HG03469 (cell line): ENCODE results near the gene BZW2.
A peak's percentile ranks its signal among the peaks of the same experiment; 100 is the strongest.
"Not testable (repeated sequence)": the region's sequence is repeated elsewhere in the genome, so short reads cannot be mapped to it uniquely, and the experiment has no call there.

ENCODE experiments used
- ATAC-seq: cut with Tn5 transposase; IDR thresholded peaks from one replicate; pipeline ENCODE4 v1.9.1; 2021; ENCODE audit warnings: mild to moderate bottlenecking, moderate library complexity, moderate number of reproducible peaks; ENCODE audit not compliant: unreplicated experiment

The BZW2 gene

DNA sequence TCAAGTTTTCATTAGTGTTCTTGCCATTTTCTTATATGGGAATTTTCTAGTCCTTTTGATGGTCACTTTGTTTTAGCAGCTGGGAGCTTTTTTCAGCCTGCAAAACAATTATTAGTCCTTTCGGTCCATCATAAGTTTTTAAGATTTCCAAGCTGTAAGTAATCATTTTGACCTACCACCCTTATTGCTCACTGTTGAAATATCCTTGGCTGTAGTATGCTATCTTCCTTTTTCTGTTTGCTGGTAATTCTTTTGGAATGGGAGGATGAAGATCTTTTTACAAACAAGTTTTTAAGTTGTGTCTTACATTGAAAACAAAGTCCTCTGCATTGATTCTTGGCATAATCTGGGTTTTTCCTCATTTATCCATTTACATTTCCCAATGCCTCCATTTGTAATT is 24.0 kb downstream of the BZW2 start:
- no peak for ATAC-seq

DNA sequence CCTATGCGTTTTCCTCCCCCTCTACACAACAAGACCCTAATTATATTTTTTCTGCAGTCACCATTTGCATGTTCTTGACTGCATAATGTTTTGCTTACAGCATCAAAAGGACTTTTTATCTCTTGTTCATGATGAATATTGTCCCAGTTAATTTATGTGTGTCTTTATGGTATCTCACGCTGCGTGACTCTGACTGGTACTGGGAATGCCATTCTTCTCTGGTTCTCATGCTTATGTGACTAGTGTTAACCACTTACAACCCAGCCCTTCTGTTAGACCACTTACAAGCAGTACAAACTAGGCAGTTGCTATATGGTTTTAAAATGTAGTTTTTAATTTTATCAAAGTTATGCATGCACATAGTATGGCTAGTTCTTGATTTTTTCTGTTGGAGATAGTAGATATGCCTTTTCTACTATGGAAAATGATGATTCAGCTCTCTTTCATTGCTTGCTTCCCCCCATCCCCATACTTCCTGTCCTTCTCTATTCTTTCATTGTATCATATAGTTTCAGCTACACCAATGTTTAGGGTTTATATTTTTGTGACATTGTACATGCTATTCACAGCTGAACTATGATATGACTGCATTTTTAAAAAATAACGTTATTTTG is 24.9 kb downstream of the BZW2 start:
- ATAC-seq = no peak

DNA sequence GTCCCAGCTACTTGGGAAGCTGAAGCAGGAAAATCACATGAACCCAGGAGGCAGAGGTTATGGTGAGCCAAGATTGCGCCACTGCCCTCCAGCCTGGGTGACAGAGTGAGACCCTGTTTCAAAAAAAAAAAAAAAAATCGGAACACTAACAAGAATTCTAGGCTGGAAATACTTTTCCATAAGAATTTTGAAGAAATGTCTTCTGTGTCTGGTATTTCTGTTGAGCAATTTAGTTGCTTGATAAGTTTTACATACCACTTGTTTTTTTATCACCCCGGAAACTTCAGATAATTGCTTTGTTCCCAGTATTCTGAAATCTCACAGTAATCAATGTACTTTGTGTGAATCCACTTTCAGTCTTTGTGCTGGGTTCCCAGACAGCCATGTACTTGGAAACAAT is 25.8 kb downstream of the BZW2 start:
- no peak for ATAC-seq

DNA sequence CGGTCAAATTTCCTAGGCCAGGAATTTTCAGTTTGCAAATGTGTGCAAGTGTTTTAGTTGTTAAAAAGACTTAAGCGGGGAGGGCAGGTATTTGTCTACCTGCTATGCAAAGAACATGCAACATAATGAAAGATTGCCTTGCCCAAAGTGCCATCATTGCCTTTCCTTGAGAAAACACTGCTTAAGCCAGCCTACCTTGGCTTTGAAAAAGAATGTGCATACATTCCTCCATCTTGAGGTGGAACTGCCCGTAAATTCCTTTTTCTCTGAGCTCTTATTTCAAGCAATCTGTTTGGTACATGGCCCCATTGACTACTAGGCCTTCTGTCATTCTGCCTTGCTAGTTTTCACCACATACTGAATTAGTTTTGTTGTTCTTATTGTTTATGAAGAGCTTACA is 29.3 kb downstream of the BZW2 start:
- ATAC-seq = no peak

DNA sequence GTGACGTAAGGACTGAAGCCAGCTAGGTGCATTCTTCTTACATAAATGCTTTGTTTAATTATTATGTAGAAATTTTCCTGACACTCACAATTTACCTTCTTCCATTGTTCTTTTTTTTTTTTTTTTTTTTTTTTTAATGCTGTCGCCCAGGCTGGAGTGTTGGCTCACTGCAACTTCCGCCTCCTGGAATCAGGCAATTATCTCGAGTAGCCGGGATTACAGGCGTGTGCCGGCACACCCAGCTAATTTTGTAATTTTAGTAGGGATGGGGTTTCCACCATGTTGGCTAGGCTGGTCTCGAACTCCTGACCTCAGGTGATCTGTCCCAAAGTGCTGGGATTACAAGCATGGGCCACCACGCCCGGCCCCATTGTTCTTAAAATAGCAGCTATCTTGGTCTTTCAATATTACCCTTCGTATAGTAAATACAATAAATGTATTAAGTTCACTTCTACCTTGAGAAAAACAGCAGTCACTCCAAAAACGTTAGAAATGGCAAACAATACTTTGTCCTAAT is 32.1 kb downstream of the BZW2 start:
- ATAC-seq = no peak

DNA sequence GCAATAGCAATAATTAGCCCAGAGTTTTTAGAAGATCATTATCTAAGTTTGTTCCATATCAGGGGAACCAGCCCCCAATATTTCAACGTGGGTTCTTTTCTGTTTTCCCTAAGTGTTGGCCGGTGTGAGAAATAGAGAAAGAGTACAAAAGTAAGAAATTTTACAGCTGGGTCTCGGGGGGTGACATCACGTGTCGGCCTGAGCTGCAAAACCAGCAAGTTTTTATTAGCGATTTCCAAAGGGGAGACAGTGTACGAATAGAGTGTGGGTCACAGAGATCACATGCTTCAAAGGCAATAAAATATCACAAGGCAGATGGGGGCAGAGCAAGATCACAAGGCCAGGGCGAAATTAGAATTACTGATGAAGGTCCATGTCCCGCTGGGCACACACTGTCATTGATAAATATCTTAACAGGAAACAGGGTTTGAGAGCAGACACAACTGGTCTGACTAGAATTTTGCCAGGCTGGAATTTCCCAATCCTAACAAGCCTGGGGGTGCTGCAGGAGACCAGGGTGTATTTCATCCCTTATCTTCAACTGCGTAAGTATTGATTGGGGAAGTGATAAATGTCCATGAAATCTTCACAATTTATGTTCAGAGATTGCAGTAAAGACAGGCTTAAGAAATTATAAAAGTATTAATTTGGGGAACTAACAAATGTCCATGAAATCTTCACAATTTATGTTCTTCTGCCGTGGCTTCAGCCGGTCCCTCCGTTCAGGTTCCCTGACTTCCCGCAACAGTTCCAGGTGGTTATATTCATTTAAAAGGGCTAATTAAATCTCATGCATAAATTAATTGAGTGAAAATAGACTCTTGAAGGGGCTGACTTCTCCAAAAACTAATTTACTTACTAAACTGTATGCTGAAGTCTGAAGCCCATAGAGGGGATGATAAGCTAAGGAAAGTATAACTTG is 32.9 kb downstream of the BZW2 start:
- ATAC-seq = not testable (repeated sequence)

DNA sequence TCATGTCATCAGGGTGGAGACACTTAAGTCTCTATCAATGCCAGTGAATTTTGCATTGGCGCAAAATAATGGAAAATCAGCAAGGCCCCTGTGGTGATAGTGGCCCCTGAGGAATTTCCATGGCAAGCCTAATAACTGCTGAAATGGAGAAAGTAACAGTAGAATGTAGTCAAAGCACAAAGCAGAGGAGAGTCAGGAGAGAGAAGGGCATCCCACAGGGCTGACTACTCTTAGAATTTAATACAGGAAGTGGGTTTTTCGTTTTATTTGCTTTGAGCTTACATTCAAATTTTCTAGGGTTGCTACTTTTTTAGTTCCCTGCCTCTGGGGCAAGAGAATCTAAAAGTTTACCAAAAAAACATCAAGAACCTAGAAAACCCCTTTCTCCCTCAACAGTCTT is 39.0 kb downstream of the BZW2 start:
- no peak for ATAC-seq

DNA sequence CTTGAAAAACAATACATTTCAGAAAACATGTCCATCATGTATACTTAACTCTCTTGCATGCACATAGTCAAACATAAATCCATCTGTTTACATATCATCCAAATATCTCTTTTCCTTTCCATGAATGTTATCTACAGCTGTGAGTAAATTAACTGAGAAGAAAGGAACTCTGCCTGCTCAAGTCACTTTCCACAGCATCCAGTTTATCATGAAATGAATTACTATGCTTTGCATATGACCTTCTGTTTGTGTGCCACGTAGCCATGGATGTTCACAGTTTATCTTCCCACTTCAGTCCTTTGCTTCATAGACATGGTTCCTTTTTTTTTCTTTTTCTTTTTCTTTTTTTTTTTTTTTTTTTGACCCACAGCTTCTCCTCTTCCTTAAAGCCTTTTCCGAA is 39.6 kb downstream of the BZW2 start:
- ATAC-seq = no peak

DNA sequence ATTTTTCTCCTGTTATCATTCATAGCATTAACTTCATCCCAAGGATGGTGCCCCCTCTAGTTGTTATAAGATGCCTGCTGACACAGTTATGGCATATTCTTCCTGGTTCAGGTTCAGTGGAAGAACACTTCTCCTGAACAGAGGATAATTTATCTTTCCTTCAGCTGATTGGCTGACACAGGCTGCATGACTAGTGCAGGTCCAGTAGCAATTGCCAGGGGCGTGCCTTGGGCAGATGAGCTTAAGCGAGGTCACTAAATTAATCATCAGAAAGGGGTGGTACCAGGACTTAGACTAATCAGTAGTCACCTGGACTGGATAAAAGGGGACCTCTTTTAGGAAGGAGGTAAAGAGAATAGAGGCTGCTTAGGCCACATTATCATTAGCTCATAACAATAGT is 42.3 kb downstream of the BZW2 start:
- no peak for ATAC-seq

DNA sequence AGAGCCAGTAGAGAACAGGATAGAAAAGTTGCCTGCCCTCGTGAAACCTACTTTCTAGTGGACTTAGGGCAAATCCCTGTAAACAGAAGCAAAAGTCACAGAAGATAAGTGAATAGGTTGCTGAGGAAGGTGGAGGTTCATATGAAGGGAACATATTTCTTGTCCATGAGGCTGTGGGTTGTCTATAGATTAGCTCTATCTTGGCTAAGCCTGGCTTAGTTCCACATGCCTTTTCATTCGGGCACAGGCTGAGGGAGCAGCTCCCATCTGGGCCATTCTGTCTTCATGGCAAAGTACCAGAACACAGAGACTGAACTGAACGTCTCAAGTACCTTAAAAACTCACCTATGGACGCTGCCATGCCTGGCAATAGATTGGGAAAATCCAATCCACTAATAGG is 45.3 kb downstream of the BZW2 start:
- ATAC-seq = no peak

DNA sequence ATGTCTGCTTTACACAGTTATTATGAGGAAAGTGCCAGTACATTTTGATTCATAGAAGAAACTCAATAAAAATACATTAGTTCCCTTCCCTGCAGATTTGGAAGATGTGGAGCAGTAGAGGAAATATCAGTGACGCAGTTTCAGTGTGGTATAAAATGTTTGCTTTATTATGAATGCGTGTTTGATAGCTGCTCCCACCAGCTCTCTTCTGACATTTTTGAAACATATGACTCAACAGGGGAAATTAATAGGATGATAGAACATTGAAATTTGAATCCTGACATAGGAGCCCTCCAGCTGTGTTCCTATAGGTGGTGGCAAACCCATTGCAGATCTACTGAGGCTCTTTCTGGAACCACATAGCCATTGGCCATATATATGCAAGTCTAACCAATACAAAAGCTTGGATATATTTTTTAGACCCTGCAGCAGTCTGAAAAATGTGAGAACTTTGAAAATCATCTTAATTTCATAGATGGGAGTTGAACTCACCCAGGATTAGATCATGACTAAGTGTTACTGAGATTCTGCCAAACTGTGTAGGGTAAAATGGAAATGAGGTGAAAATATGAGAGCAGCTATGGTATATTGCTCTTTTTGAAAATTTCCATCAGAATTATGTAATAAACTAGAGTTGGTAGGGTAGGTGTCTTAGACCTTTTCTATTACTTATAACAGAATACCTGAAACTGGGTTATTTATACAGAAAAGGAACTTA is 47.8 kb downstream of the BZW2 start:
- ATAC-seq = no peak

DNA sequence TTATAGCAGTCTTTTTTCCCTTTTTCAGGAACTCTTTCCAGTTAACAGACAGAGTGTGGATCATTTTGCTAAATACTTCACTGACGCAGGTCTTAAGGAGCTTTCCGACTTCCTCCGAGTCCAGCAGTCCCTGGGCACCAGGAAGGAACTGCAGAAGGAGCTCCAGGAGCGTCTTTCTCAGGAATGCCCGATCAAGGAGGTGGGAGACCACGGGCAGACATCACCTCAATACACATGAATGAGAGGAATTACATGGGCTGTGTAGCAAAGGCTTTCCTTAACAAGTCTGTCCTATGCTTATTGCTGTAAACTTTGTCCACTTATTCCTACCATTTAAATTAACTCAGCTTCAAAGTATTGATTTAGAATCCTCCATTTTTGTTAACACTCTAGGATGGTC is 48.8 kb downstream of the BZW2 start:
- no peak for ATAC-seq

DNA sequence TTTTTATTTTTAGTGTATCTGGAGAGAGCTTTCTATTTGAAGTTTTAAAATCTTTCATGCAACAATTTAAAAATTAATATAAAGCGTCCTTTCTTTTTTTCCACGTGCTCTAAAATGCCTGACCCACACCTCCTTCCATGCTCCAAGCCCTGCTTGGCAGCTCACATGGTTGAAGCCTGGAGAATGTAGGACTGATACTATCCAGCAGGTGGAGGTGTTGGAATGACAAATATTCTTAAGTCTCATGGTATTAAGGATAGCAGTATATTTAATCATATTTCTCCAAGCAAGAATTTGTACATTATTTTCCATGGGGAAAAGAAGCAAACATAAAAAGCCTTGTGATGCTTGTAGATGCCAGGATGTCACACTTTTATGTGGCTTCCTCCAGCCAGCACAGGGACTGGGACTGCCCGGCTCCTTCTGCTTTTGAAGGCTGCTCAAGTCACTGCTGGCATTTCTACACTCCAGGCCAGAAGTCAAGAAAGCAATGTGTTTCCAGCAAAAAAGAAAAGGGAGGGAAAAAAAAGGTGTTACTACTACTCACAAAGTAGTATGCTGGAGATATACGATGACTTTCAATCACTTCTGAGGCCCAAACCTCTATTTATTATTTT is 49.7 kb downstream of the BZW2 start:
- ATAC-seq = no peak

DNA sequence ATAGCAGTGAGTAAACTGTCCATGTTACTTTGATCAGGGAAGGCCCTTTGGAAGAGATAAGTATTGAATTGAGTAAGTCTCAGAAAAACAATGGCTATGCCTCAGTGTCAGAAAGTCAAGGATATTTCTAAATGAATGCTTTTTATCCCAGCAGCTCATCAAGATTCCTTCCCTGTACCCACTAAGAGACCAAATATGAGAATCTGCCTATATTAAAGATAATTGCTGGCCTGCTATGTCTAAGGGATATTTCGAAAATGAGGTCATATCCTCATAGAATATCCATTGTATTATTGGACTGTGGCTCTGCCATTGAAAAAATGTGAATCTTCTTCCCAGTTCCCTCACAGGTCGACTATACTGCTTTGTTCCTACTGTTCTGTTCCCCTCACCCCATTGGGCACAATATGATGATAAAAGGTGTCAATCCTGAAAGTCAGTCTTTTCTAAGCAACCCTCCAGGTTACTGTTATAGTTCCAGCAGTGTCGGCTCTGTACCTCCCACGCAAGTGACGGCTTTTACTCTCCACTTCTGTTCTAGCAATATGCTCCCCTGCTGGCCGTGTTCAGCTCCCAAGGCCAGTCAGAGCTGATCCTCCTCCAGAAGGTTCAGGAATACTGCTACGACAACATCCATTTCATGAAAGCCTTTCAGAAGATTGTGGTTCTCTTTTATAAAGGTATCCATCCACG is 51.7 kb downstream of the BZW2 start:
- no peak for ATAC-seq

DNA sequence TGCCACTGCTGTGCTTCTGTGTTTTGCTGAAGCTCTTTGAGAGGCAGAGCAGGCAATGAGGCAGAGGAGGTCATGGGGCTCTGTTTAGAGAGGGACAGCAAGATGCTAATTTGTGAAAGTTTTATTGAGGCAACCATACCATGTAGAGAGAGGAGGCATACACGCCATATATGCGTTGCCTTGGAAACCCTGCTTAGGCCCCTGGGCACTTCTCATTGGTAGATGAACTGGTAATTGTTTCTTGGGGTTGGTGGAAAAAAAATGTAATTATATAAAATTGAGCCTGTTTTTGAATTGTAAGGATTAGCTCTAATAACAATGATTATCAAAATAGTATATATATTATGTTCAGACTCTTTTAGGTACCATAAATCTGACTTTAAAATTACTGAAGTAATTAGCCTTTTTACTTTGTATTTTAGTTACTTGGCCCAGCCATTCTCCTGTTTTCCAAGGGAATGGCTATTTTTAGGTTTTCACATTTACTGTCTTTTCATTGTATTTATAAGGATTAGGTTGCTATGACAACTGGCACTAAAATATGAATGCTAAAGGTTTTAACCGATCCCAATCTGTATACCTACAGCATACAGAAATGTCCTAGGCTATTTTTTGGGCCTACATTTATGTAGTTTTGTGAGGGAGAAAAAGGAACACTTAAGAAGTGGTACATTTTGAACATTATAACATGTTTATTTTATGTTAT is 52.4 kb downstream of the BZW2 start:
- ATAC-seq = no peak

DNA sequence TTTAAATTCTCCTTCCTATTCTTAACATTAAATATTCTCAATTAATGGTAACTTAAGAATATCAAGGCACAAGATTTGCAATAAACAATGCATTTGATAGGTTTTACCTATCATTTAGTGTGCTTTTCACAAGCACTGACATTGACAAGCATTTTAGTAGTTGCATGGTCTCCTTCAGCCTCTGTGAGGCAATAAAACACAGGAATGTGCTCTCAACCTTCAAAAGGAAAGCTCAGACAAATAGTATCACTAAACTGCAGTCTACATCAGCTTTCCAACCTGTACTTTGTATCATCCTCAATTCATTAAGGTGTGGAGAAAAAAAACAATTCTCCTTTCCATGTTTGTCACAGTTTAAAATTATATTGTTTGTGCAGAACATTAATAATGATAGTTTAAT is 56.5 kb downstream of the BZW2 start:
- ATAC-seq = no peak

DNA sequence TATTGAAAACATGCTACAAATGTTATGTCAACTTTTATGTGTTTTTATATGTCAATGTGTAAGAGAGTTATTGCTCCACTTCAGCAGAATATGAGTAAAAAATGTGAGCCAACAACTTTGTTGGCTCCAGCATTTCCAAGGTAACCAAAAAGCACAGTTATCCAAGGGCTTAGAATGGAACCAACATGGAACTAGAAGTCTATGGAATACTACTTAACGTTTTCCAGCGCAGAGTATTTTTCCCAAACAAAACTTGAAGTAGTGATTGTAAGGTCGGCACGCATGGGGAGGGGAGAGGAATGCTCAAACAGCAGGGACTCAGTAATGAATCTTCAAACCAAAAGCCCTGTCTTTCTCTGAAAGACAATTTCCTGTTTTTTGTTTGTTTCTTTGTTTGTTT is 62.5 kb downstream of the BZW2 start:
- no peak for ATAC-seq

DNA sequence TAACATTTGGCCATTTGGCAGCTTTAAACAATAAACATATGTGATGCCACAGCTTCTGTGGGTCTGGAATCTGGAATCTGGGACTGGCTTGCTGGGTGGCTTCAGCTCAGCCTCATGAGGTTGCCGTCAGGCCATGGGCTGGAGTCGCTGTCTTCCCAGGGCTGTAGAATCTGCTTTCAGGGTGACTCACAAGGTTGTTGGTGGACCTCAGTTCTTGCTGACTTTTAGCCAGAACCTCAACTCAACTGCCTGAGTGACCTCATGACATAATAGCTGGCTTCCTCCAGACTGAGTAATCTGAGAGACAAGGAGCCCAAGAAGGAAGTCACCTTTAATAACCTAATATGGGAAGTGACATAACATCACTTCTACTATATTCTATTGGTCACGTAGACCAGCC is 63.0 kb downstream of the BZW2 start:
- ATAC-seq = no peak

DNA sequence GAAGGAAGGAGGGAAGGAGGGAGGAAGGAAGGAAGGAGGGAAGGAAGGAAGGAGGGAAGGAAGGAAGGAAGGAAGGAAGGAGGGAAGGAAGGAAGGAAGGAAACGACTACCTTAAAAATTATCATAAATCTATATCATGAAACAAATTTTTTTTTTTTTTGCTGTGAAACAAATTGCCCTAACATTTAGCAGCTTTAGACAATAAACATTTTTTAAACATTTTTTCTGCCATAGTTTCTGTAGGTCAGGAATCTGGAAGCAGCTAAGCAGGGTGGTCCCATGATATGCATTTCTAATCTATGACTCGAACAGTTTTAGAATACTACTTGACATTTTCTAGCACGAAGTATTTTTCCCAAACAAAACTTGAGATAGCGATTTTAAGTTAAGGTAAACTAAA is 64.7 kb downstream of the BZW2 start:
- no peak for ATAC-seq

DNA sequence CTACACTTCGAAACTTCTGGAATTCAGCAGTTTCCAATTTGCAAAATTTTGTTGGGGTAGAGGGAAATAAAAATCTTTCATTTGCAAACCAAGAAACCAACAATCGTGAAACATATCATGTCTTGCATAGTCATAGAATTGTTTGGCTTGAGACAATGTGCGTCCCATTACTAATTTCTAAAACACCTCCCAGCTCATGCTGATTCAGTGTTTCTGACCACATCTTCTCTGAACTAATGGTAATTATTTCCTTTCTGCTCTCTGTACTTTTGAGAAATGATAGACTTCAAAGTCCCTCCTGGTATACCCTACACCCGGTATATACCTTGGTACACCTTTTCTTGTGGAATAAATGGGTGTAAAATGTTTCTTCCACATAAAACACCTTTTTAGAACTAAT is 65.7 kb downstream of the BZW2 start:
- peak; percentile 38 for ATAC-seq
